HEK293T (cell line): ENCODE measurements around the gene HSPA14.

Source experiments
- ARNT ChIP-seq: fragments of 450-650 bp; IDR thresholded peaks from 2 replicates; pipeline ENCODE4 v1.6.1; 2017; ENCODE audit warnings: mild to moderate bottlenecking
- BHLHE40 ChIP-seq: fragments of 450-650 bp; IDR thresholded peaks from 2 replicates; pipeline ENCODE4 v1.6.1; 2016; ENCODE audit warnings: mild to moderate bottlenecking, moderate library complexity, borderline replicate concordance
- ELF4 ChIP-seq: fragments of 450-650 bp; IDR thresholded peaks from 2 replicates; pipeline ENCODE4 v1.6.1; 2017; ENCODE audit warnings: antibody characterized with exemption
- FOXA1 ChIP-seq: fragments of 450-650 bp; IDR thresholded peaks from 2 replicates; pipeline ENCODE4 v1.6.1; 2016; ENCODE audit warnings: mild to moderate bottlenecking
- FOXK2 ChIP-seq: fragments of 450-650 bp; IDR thresholded peaks from 2 replicates; pipeline ENCODE4 v1.6.1; 2016; ENCODE audit warnings: mild to moderate bottlenecking
- FOXM1 ChIP-seq: fragments of 450-650 bp; IDR thresholded peaks from 2 replicates; pipeline ENCODE4 v1.6.1; 2017; ENCODE audit warnings: mild to moderate bottlenecking, borderline replicate concordance
- HDGF ChIP-seq: fragments of 450-650 bp; IDR thresholded peaks from 2 replicates; pipeline ENCODE4 v1.6.1; 2017; ENCODE audit warnings: antibody characterized with exemption, borderline replicate concordance
- L3MBTL2 ChIP-seq: fragments of 450-650 bp; conservative IDR thresholded peaks from 2 replicates; pipeline ENCODE4 v1.6.1; 2016; ENCODE audit warnings: mild to moderate bottlenecking
- NFRKB ChIP-seq: fragments of 450-650 bp; IDR thresholded peaks from 2 replicates; pipeline ENCODE4 v1.6.1; 2016; ENCODE audit warnings: mild to moderate bottlenecking, moderate library complexity
- SP1 ChIP-seq: fragments of 450-650 bp; IDR thresholded peaks from 2 replicates; pipeline ENCODE4 v1.6.1; 2017
- SUZ12 ChIP-seq: fragments of 450-650 bp; IDR thresholded peaks from 2 replicates; pipeline ENCODE4 v1.6.1; 2016; ENCODE audit warnings: mild to moderate bottlenecking
- TARDBP ChIP-seq: fragments of 450-650 bp; IDR thresholded peaks from 2 replicates; pipeline ENCODE4 v1.6.1; 2016
- ZNF384 ChIP-seq: fragments of 450-650 bp; IDR thresholded peaks from 2 replicates; pipeline ENCODE4 v1.6.1; 2016
- TF ChIP-seq, protein P1 (sequence below): fragments of 450-650 bp; IDR thresholded peaks from 2 replicates; pipeline ENCODE4 v1.6.1; 2016

DNA sequence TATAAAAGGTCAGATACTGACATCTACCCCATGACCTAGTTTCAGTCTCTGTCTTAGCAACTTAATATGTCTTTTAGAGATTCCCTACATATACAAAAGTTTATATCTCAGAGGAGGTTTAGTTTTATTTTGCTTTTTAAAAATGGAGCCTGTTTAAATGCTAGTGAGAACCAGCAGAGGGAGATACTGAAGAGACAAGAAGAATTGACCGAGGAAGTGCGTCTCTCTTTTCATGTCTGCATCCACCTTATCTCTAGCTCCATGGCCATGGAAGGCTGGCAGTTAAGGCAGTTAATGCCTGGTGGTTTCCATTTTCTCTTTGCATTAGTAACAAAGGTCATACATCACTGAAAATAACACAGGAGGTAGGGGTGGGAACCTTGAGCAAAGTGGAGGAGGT is 51.2 kb downstream of the HSPA14 start:
- no peak for TF ChIP-seq FOXK2
- TF ChIP-seq TARDBP, result no peak
- no peak for TF ChIP-seq ELF4
- TF ChIP-seq, protein P1, sequence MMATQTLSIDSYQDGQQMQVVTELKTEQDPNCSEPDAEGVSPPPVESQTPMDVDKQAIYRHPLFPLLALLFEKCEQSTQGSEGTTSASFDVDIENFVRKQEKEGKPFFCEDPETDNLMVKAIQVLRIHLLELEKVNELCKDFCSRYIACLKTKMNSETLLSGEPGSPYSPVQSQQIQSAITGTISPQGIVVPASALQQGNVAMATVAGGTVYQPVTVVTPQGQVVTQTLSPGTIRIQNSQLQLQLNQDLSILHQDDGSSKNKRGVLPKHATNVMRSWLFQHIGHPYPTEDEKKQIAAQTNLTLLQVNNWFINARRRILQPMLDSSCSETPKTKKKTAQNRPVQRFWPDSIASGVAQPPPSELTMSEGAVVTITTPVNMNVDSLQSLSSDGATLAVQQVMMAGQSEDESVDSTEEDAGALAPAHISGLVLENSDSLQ, result no peak
- no peak for TF ChIP-seq BHLHE40
- no peak for TF ChIP-seq SP1
- no peak for TF ChIP-seq ARNT
- TF ChIP-seq L3MBTL2, result no peak
- TF ChIP-seq HDGF, result no peak
- TF ChIP-seq NFRKB, result no peak
- TF ChIP-seq SUZ12, result no peak
- TF ChIP-seq ZNF384, result no peak
- no peak for TF ChIP-seq FOXM1
- no peak for TF ChIP-seq FOXA1
